Renal cortical epithelial cell (primary cell): ENCODE results near the gene MRE11. TPM values are rescaled to one million over a fixed set of nuclear protein-coding genes. Genes with fewer than 3 reads are reported as not detected.

Experiments
- DNase-seq: peaks from one replicate; pipeline ENCODE4 v3.0.0-alpha.2; 2011; ENCODE audit warnings: low read depth
- total RNA-seq: library from RNA; depleted of rRNA; stranded (reverse); fragments of >200 nt; gene quantifications from 2 replicates; pipeline ENCODE4 v1.2.3, GENCODE V29; 2014

MRE11 gene
- total RNA-seq, result 15.5 and 17.1 TPM in 2 replicates

DNA sequence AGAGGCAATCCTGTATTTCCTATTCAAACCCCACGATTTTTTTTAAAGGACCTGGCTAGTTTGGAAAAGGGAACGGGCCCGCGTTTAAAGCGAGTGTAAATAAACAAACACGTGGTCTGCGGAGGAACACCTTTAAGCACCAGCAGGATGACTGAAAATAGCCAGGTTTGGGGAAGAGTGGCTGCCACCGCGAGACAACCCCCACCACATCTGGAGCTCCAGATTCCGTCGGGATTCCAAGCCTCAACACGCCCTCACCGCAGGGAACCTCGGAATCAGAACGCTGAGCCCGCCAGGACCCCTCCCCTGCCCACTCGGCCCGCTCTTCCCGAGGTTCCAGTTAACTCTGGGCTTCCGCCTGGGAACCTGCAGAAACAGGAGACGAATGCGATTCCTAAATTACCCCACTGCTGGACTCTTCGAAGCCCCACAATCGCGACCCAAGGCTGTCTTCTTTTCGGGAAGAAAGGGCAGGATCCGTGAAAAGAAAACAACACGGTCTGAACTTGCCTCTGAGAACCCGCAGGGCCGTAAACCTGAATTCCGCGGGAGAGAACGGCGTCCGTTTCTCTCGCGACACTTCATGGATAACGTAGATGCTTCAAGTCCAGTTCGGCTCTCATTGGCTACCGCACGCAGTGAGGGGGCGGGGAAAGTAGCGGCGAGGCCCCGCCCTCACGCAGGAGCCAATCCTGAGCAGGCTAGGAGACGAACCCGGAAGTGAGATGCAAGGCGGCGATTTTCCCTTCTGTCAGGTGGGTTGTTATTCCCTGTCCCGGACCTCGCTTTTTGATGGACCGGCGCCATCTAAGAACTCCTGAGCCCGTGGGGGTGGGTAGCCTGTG lies at the start of gene MRE11, which contains the start of gene ANKRD49:
Gene MRE11, minus strand, starts transcription at position 564 of the 845 bp plus-strand sequence. CDS start 1,043 bp downstream, outside the sequence.
Gene ANKRD49, plus strand, starts transcription at position 704 of the 845 bp plus-strand sequence. CDS start 2,710 bp downstream, outside the sequence.
- peak; percentile 97 for DNase-seq

DNA sequence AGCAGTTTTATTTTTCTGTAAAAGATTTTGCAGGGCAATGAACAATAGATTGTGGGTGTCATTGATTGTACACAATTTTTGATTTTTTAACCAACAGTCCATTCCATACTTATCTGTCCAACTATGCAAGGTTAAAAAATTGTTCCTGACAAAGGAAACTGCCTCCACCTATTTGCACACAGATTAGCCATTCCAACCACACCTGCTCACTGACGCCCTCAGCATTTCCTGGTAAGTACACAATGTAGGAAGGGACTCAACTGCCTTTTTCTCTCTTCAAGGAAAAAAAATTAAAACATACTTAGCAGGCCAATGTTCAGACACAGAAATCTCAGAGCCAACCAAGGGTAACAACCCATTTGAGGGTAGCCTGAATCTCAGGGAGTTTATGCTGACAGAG lies 45.8 kb upstream of the MRE11 start:
- DNase-seq, result no peak

- no peak for DNase-seq
Observed at GRCh38 chr11:94537031-94537600, 43.5 kb upstream of the MRE11 start.

DNA sequence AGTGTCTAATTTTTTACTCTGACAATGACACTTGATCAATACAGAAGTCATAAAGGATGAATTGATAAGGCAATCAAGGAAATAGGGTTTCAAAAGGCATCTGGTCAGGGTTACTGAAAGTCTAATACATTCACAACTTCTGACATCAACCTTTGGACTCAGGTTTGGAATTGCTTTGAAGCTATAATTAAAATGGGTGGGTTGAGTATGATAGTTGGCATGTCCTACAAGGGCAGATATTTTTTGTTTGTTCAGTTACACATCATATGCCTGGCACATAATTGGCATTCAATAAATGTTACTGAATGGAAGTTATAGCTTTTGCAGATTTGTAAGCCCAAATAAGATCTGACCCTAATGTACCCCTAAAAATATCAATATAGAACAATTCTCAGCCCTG lies 42.7 kb upstream of the MRE11 start:
- DNase-seq, result no peak

DNA sequence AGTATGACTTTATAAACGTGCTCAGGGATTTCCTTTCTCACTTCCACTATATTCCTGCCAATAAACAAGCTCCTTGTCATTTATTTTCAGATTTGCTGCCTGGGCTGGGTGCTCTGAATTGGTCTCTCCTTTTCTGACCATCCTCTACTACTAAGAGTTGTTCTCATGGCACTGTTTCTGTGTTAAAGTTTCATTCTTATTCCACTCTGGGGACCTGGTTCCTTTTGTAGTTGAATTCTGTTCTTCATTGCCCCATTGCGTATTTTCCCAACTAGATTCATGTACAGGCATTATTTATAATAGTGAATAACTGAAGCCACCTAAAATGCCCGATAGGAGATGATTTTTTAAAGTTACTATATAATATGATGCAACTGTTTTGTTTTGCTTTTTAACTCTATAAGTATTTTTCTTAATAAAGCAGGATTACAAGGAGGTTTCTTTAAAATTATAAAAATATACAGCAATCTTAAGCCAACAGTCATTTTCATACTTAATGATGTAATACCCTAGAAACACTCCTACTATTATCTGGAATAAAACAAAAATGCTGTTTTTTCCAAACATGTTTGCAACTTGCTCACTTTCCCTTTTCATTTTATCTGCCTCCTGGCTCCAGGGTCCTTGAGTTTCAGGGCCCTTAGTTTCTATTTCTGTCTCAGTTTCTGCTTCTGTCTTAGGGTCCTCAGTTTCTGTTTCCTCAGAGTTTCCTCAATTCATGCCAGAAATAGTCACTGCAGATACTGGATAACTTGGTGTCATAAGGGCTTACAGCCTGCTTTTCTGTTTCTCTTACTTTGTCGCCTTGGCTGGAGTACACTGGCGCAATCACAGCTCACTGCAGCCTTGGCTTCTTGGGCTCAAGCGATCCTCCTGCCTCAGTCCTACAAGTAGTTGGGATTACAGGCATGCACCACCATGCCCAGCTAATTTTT lies 40.3 kb upstream of the MRE11 start:
- DNase-seq, result no peak

GRCh38 chr11:94533206-94533605 lies 39.6 kb upstream of the MRE11 start:
- no peak for DNase-seq

DNA sequence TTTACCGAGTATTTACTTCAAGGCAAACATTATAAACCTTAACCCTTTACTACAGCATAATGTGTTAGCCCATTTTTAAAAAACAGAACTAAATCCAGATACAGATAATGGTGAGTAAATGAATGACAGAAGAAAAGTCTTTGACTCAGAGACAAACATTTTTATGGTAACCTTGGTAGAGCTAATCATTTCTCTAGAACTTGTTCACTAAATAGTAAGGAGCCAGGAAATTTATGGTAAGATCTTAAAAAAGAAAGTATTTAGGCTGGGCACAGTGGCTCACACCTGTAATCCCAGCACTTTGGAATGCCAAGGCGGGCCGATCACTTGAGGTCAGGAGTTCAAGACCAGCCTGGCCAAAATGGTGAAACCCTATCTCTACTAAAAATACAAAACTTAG lies 38.6 kb upstream of the MRE11 start:
- DNase-seq, result peak; percentile 44

DNA sequence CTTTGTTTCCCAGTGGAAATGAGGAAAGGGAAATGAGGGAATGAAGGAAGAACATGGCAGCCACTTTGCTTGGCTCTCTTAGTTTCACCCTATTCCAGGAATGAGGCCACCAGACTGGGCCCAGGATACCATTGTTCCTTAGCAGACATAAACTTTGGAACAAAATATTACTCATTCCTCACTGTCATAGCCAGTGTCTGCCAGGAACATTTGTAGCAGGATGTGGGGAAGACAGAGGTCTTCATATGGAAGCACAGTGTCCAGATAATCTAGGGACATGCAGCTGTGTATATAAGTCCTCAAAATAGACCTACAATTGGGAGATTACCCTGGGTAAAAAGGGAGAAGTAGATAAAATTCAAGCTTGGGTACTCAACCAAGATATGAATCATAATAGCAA lies 34.9 kb upstream of the MRE11 start:
- no peak for DNase-seq

DNA sequence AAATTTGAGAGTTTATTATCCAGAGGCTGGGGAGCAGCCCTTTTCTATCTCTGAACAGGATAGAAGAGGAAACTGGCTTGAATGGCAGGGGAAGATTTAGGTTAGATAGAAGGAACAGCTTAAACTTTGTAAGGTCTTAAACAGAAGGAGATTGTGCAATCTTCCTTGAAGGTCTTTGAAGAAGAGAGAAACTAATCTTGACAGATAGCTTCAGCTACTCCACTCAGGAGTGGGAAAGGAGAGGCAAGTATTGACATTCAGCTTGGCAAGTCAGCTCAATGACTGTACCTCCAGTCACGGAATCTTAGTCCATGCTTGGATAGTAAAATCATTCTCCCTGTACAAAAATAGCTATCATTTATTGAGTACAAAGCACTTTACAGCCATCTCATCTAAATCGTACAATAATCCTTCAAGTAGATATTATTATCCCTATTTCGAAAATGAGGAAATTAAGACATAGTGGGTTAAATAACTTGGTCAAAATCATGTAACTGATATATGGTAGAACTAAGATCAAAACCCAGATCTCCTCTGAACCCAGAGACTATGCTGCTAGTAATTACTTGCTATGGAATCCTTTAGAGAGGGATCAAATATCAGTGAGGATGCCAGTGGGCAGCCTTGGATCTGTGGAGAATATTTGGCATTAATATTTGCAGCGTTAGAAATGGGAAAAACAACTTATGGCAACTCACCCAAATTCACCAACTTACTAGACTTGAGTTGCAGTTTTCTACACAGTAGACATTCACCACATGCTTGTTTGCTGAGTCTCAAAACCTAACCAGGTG lies 33.2 kb upstream of the MRE11 start:
- DNase-seq, result no peak

DNA sequence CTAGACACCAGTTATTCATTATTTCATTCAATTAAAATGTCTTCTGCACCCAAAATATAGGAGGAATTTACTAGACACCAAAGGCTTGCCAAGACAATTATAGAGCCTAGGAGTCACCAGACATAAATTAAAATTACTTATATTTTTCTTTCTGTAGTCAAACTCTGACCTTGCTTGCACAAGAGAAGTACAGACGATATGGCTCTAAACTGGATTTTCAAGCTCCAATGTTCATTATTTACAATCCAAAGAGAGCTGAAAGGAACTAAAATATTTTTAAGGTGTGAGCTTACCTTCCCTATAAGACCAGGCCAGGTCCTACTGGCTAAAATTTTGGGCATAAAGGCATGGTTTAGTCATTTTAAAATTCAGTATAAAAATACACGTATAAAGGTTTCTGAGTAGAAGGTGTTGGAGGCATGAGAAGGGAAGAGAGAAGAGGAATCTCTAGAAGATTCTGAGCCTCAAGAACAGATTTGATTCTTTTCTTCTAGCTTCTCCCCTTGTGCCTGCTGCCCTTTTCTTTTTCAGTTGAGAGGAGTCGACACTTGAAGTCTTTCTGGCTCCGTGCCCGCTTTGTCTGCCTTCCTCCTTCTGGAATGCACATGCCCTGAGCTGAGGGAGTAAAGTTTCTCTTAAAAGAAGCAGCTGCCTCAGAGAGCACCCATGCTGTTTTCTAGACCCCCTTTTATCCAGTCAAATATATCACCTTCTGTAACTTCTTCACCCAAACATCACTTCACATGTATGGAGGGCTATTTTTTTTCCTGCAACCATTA lies 32.1 kb upstream of the MRE11 start:
- DNase-seq, result peak; percentile 80

DNA sequence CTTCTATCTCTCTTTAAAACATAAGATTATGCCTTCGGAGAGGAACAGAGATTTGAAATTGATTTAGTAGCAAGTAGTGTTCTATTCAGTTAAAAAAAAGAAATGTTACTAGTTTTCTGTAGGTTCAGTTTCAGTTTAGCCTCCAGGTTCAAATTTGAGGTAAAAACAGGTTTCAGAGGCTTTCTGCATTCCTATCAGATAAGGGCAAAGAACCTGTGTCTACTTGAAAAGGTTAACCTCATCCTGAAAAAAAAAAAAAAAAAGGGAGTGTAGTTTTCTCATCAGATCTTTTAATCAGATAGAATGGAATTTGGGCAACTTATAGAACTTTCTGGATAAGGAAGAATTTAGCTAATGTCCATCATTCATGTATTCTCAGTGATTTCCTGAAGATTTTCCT lies 30.7 kb upstream of the MRE11 start:
- DNase-seq, result no peak

GRCh38 chr11:94521684-94522083 lies 28.0 kb upstream of the MRE11 start:
- DNase-seq, result no peak

DNA sequence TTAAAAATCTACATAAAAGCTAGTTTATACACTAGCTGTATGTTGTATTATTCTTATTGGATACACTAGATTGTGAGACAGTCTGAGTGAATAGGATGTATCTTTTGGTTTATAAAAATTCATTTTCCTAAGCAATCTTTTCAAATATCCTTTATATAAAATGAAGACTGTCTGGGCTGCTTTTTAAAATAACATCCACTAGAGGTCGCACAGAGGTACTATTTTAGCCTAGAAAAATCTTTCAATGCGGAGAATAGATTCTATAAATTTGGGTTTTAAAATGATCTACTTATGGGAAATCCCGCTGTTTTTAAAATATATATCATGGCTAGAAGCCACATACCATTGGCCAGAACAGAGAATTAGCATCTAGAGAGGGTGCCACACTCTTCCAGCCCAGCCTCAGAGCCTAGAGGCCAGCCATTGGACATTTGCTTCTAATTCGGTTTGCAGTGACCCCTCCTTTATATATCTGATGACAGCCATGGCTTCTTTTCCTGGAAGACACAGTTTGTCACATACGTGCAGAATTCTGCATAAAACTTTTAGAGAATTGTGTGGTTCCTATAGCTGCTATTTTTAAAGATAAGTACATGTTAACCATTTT lies 25.9 kb upstream of the MRE11 start:
- DNase-seq, result peak; percentile 29

DNA sequence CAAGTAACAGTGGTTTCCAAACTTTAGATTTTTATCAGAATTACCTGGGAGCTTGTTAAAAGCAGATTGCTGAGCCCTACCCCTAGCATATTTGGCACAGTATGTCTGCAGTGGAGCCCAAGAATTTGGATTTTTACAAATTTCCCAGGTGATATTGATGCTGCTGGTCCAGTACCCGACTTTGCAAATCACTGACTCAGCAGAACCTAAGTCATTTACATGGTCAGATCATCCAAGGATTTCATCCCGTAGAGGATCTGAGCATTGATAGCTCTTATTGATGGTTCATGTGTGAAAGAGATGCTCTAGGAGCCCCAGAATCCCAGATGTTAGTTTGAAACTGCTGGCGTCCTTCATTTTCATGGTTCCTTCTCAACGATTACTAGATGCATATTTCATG lies 24.7 kb upstream of the MRE11 start:
- no peak for DNase-seq

DNA sequence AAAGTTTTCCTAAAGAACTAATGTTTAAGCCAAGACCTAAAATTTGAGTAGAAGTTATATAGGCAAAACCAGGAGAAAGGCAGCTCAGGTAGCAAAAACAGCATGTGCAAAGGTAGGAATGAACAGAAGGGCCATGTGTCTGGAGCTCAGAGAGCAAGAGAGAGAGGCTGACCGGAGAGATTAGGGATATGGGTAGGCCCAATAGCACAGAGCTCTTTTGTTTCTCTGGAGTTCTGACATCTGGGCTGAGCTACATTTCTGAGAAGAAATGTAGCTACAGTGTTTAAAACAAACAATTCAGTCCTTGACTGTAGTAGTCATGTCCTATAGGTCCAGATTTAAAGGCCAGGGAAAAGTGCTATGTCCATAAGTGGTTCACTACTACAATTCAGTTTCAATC lies 23.1 kb upstream of the MRE11 start:
- DNase-seq, result no peak

DNA sequence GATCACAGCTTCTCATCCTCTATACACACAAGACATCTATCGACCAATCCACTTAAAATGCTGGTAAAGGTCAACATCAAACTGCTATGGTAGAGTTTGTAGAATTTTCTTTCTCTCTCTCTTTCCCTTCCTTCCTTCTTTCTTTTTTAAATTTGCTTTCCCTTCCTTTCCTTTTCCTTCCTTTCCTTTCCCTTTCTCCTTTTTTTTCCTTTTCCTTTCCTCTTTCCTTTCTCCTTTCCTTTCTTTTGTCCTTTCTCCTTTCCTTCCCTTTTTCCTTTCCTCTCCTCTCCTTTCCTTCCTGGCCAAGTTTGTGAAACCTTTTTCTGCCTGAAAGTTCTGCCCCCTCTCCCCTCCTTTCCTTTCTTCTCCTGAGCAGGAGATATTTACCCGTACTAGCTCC lies 21.8 kb upstream of the MRE11 start:
- no peak for DNase-seq

GRCh38 chr11:94513091-94513490 lies 19.4 kb upstream of the MRE11 start:
- peak; percentile 76 for DNase-seq

DNA sequence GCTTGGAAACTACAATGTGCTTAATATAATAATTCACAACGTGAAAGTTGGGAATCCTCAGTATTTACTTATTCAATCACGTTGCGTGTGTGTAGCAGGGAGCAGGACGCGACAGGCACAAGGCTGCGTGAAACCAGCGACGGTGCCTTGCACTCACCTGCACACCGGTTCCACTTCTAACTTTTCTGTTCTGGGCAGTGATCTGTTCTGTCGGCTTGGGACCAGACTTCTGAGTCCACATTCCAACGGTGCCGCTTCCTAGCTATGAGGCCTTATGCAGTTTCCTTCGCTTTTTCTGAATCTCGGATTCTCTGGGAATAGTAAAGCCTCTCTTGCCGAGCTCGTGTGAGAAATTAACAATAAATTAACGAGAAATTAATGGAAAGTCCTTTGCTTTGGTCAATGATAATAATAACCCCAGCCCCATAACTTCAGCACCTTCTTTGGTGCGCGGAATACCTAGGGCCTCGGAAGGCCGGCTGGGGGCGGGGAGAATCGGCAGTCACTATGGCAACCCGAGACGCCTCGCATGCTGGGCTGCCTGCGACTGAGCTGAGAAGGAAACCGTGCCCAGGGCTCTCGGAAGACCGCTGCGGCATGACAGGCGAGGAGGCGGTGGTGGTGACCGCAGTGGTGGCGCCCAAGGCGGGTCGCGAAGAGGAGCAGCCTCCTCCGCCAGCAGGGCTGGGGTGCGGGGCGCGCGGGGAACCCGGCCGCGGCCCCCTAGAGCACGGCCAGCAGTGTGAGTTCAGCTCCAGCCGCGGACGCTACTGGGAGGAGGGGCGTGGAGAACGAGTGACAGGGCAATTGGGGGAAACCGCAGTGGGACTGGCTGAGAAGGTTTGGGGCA lies 18.5 kb upstream of the MRE11 start, which contains the start of gene C11orf97:
Gene C11orf97, plus strand, starts transcription at position 530 of the 850 bp plus-strand sequence. Its CDS starts 68 bp downstream, at position 598.
- peak; percentile 34 for DNase-seq

- peak; percentile 16 for DNase-seq
Observed at GRCh38 chr11:94507485-94507884, 13.8 kb upstream of the MRE11 start.
